Measurements from ENCODE around the gene STX1B. TPM values are rescaled to one million over a fixed set of nuclear protein-coding genes. Genes with fewer than 3 reads are reported as not detected.

The STX1B gene
- total RNA-seq, 1 experiment from 2014 or later = 11.0 TPM

- H4K8ac ChIP-seq (replicated peaks; ENCODE audit: insufficient read length, low read depth, low read length) = no peak overlapping the region
Measured at GRCh38 chr16:31009894-31010584, 399 bp downstream of the STX1B start.

More at GRCh38 chr16:31009894-31010584, 399 bp downstream of the STX1B start:
- no CpG with 5 or more reads among the region's 36 CpGs for WGBS (ENCODE audit: extremely low coverage, insufficient read length, low lambda C conversion rate)
- Histone ChIP-seq H4K91ac (ENCODE audit: insufficient read length, low read depth, low read length) (no peak overlapping the region), H3K27ac (ENCODE audit: insufficient read length, low read depth, low read length) (no peak overlapping the region), H4K5ac (ENCODE audit: insufficient read length, low read depth, low read length) (no peak overlapping the region), H2BK15ac (ENCODE audit: low read depth, low read length) (no peak overlapping the region), H3K9me3 (ENCODE audit: control insufficient read depth, low read depth, low read length) (no peaks in the 10 kb centered on the region), H4K20me1 (ENCODE audit: control insufficient read depth, insufficient read depth, insufficient read length) (no peaks in the 10 kb centered on the region), H3T11ph (ENCODE audit: low read length) (no peak overlapping the region), H2AK5ac (ENCODE audit: insufficient read length, low read length) (no peak overlapping the region), H3K14ac (ENCODE audit: insufficient read depth, low read length) (no peak overlapping the region; the same call in 1 of the 2 replicates), H3K27me3 (ENCODE audit: insufficient read depth, low read length) (no peaks in the 10 kb centered on the region), H3K56ac (ENCODE audit: insufficient read length, low read depth, low read length) (no peak overlapping the region), H2BK120ac (ENCODE audit: low read depth, low read length, poor library complexity, severe bottlenecking) (no peak overlapping the region), H2BK12ac (ENCODE audit: insufficient read length, low read depth, low read length) (no peak overlapping the region), H3K79me1 (ENCODE audit: insufficient read depth, low read depth, low read length, poor library complexity, severe bottlenecking) (no peaks in the 10 kb centered on the region), H3K23ac (ENCODE audit: insufficient read length, low read depth, low read length) (no peak overlapping the region), H3K4me1 (ENCODE audit: insufficient read depth, low read length) (peaks cover 3% of the 10 kb centered on the region; the same call in 1 of the 2 replicates), H2BK20ac (ENCODE audit: low read depth, low read length, poor library complexity, severe bottlenecking) (no peak overlapping the region), H3K79me2 (ENCODE audit: insufficient read depth, low read length) (no peaks in the 10 kb centered on the region), H3K4ac (ENCODE audit: low read depth, low read length) (no peak overlapping the region), H3K9ac (ENCODE audit: extremely low read depth, insufficient read length, low read length) (no peak overlapping the region), H2AFZ (ENCODE audit: low read length) (no peak overlapping the region), H3K23me2 (ENCODE audit: insufficient read length, low read depth, low read length, poor library complexity, severe bottlenecking) (peaks cover 5% of the 10 kb centered on the region), H3K18ac (ENCODE audit: insufficient read length, low read depth, low read length) (no peak overlapping the region), H2BK5ac (ENCODE audit: insufficient read length, low read length) (no peak overlapping the region), H3K4me2 (ENCODE audit: insufficient read depth, insufficient read length, low read length) (peak overlapping the region; percentile 44)
- H3K4me3 Mint-ChIP-seq = peak overlapping the region; percentile 72 to 86
- peaks cover 36% of the 10 kb centered on the region for H3K27me3 Mint-ChIP-seq (ENCODE audit: low read depth)
- H3K9me3 Mint-ChIP-seq = no peaks in the 10 kb centered on the region; a peak in 1 of 5 replicates
- H3K27ac Mint-ChIP-seq = peak overlapping the region in 2 of 3 experiments; percentile 41 to 81; a peak in 1 of 7 replicates
- no peaks in the 10 kb centered on the region; a peak in 1 of 7 replicates for H3K36me3 Mint-ChIP-seq (ENCODE audit: insufficient read depth in 1 of 3, low read depth in 3 of 3)
- peaks cover 24 to 39% of the 10 kb centered on the region in 2 experiments for H3K4me1 Mint-ChIP-seq
- DNase-seq = no peak
- TF ChIP-seq, protein P1, sequence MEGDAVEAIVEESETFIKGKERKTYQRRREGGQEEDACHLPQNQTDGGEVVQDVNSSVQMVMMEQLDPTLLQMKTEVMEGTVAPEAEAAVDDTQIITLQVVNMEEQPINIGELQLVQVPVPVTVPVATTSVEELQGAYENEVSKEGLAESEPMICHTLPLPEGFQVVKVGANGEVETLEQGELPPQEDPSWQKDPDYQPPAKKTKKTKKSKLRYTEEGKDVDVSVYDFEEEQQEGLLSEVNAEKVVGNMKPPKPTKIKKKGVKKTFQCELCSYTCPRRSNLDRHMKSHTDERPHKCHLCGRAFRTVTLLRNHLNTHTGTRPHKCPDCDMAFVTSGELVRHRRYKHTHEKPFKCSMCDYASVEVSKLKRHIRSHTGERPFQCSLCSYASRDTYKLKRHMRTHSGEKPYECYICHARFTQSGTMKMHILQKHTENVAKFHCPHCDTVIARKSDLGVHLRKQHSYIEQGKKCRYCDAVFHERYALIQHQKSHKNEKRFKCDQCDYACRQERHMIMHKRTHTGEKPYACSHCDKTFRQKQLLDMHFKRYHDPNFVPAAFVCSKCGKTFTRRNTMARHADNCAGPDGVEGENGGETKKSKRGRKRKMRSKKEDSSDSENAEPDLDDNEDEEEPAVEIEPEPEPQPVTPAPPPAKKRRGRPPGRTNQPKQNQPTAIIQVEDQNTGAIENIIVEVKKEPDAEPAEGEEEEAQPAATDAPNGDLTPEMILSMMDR (conservative IDR thresholded peaks at IDR 0.05) = peak; percentile 26; the same call in 1 of the 3 replicates
